Astrocyte (in vitro differentiated cells and primary cell): ENCODE results near the gene SUGT1.

Source experiments
- CTCF ChIP-seq: IDR thresholded peaks from 2 replicates; pipeline ENCODE4 v1.5.1; 2011; ENCODE audit warnings: low read depth, mild to moderate bottlenecking, inconsistent platforms, low read length, moderate library complexity; ENCODE audit not compliant: insufficient read depth
- EZH2 ChIP-seq: IDR thresholded peaks from 2 replicates; pipeline ENCODE4 v1.6.1; 2012; ENCODE audit warnings: mild to moderate bottlenecking, low read length, inconsistent platforms; ENCODE audit not compliant: insufficient read depth

- TF ChIP-seq CTCF (no peak), EZH2 (no peak)
These were observed 49.3 kb downstream of the SUGT1 start for GRCh38 chr13:52701728-52702465.
